HCT116 (cell line): Measurements from ENCODE around the gene MVK. TPM values are rescaled to one million over a fixed set of nuclear protein-coding genes. Genes with fewer than 3 reads are reported as not detected.

Experiments
- ATAC-seq: fragments of 200-7000 bp; cut with Tn5 transposase; 2 replicates; pipeline ENCODE4 v1.9.1; 2020; ENCODE audit warnings: mild to moderate bottlenecking, moderate library complexity
- BruUV-seq: library from RNA; stranded (reverse); fragments of 400-500 nt; replicated peaks from 2 replicates; lab custom pipeline; 2021; lab: Mats Ljungman, UMichigan
- CTCF ChIA-PET: fragments of 300-600 bp; sonication (Branson Sonifier 250); formaldehyde crosslinking; loops from one replicate; lab custom pipeline; 2021; ENCODE audit warnings: antibody characterized with exemption; lab: Charles Lee
- POLR2A ChIA-PET: fragments of 300-600, 350-600 bp; sonication (Branson Sonifier 250); formaldehyde crosslinking; loops from one replicate; lab custom pipeline; 2021; ENCODE audit warnings: antibody characterized with exemption; lab: Charles Lee
- RAD21 ChIA-PET, 2 experiments: fragments of 300-600 bp; sonication (Branson Sonifier 250); formaldehyde crosslinking; loops; one replicate each; lab custom pipeline; 2023; ENCODE audit warnings: low total read pairs in 2 of 2; ENCODE audit not compliant: uncharacterized antibody in 2 of 2, unreplicated experiment in 2 of 2, low non-redundant PET in 1 of 2; lab: Charles Lee
- DNase-seq: peaks from one replicate; pipeline ENCODE4 v3.0.0-alpha.2; 2010; ENCODE audit warnings: low read depth, low spot score
- H2AFZ ChIP-seq: fragments of 200-600 bp; shearing (Covaris generic), sonication (generic); 2 replicates; pipeline ENCODE4 v1.6.1; 2017; ENCODE audit warnings: low read depth, mixed run types, mixed read lengths, antibody characterized with exemption, low read length; ENCODE audit not compliant: poor library complexity, severe bottlenecking
- H3K27ac ChIP-seq: 2 replicates; pipeline ENCODE4 v1.5.1; 2012; ENCODE audit warnings: low read depth, low read length
- H3K27me3 ChIP-seq: fragments of 200-600 bp; sonication (generic); 2 replicates; pipeline ENCODE4 v1.6.1; 2016; ENCODE audit warnings: mixed run types, low read length, mixed read lengths; ENCODE audit not compliant: insufficient read depth
- H3K36me3 ChIP-seq, 2 experiments: fragments of 200-500 bp in 1 of 2; fragments of 200-600 bp in 1 of 2; sonication (Bioruptor generic) in 1 of 2; sonication (generic) in 1 of 2; 2 replicates each; pipeline versions ENCODE4 v1.5.1 to v1.6.1; 2014 to 2016; ENCODE audit warnings: low read length in 2 of 2, inconsistent platforms in 1 of 2, mixed read lengths in 1 of 2, mixed run types in 1 of 2; ENCODE audit not compliant: insufficient read depth in 2 of 2, control insufficient read depth in 1 of 2
- H3K4me1 ChIP-seq, 2 experiments: fragments of 200-600 bp in 1 of 2; sonication (generic) in 1 of 2; 2 replicates each; pipeline versions ENCODE4 v1.5.1 to v1.6.1; 2012 to 2017; ENCODE audit warnings: low read length in 2 of 2, inconsistent platforms in 1 of 2, mild to moderate bottlenecking in 1 of 2, mixed read lengths in 1 of 2, mixed run types in 1 of 2, moderate library complexity in 1 of 2; ENCODE audit not compliant: insufficient read depth in 2 of 2, control insufficient read depth in 1 of 2
- H3K4me2 ChIP-seq: fragments of 200-600 bp; sonication (generic); 2 replicates; pipeline ENCODE4 v1.6.1; 2017; ENCODE audit warnings: mixed run types, low read length, mixed read lengths
- H3K4me3 ChIP-seq, 2 experiments: fragments of 200-600 bp in 1 of 2; sonication (generic) in 1 of 2; replicated peaks in 1 of 2; 2 replicates each; pipeline ENCODE4 v1.5.1; 2011 to 2016; ENCODE audit warnings: low read length in 2 of 2, control low read depth in 1 of 2, low read depth in 1 of 2, mild to moderate bottlenecking in 1 of 2, mixed read lengths in 1 of 2, mixed run types in 1 of 2
- H3K79me2 ChIP-seq: fragments of 200-600 bp; sonication (generic); 2 replicates; pipeline ENCODE4 v1.6.1; 2017; ENCODE audit warnings: mild to moderate bottlenecking, mixed run types, low read length, moderate library complexity, mixed read lengths; ENCODE audit not compliant: insufficient read depth
- H3K9ac ChIP-seq: fragments of 200-600 bp; sonication (generic); 2 replicates; pipeline ENCODE4 v1.6.1; 2016; ENCODE audit warnings: low read length, mixed read lengths
- H3K9me2 ChIP-seq: fragments of 200-600 bp; sonication (generic), shearing (Covaris generic); 2 replicates; pipeline ENCODE4 v1.6.1; 2017; ENCODE audit warnings: mixed run types, mild to moderate bottlenecking, moderate library complexity; ENCODE audit not compliant: insufficient read depth
- H3K9me3 ChIP-seq, 2 experiments: fragments of 200-500 bp in 1 of 2; fragments of 200-600 bp in 1 of 2; sonication (Bioruptor generic) in 1 of 2; sonication (generic) in 1 of 2; 2 replicates each; pipeline ENCODE4 v1.6.1; 2014 to 2017; ENCODE audit warnings: low read length in 2 of 2, mixed read lengths in 2 of 2, inconsistent platforms in 1 of 2, low read depth in 1 of 2, mild to moderate bottlenecking in 1 of 2, mixed run types in 1 of 2, moderate library complexity in 1 of 2; ENCODE audit not compliant: control insufficient read depth in 1 of 2, insufficient read depth in 1 of 2
- H4K20me1 ChIP-seq: fragments of 200-600 bp; sonication (generic), shearing (Covaris generic); 2 replicates; pipeline ENCODE4 v1.6.1; 2017; ENCODE audit warnings: mixed run types, mild to moderate bottlenecking, moderate library complexity; ENCODE audit not compliant: insufficient read depth
- CBX3 ChIP-seq: IDR thresholded peaks from 2 replicates; pipeline ENCODE4 v1.6.1; 2012; ENCODE audit warnings: low read depth
- EGR1 ChIP-seq: IDR thresholded peaks from 2 replicates; pipeline ENCODE4 v1.6.1; 2012; ENCODE audit warnings: low read depth
- EZH2 ChIP-seq: fragments of 200-600 bp; sonication (generic); IDR thresholded peaks from 2 replicates; pipeline ENCODE4 v1.6.1; 2017; ENCODE audit warnings: antibody characterized with exemption, mixed run types
- MAX ChIP-seq: IDR thresholded peaks from 2 replicates; pipeline ENCODE4 v1.6.1; 2012
- RAD21 ChIP-seq: IDR thresholded peaks from 2 replicates; pipeline ENCODE4 v1.6.1; 2012; ENCODE audit warnings: low read depth, mild to moderate bottlenecking
- SP1 ChIP-seq: IDR thresholded peaks from 2 replicates; pipeline ENCODE4 v1.6.1; 2012; ENCODE audit warnings: low read depth
- YY1 ChIP-seq: IDR thresholded peaks from 2 replicates; pipeline ENCODE4 v1.6.1; 2011; ENCODE audit warnings: low read length, low read depth, moderate library complexity, mild to moderate bottlenecking; ENCODE audit not compliant: insufficient replicate concordance; ENCODE audit errors: extremely low read depth
- ZFX ChIP-seq: fragments of 450-650 bp; IDR thresholded peaks from 2 replicates; pipeline ENCODE4 v1.6.1; 2017
- ZNF274 ChIP-seq: fragments of 200-500 bp; sonication (Bioruptor generic); IDR thresholded peaks from 2 replicates; pipeline ENCODE4 v1.6.1; 2014; ENCODE audit warnings: mild to moderate bottlenecking, low read depth, low read length, inconsistent platforms
- intact Hi-C: fragments of 100-400 bp; cut with micrococcal nuclease; formaldehyde crosslinking; loops from 2 replicates; pipeline ENCODE4 v1.10.0; 2022
- total RNA-seq: library from RNA; stranded (reverse); gene quantifications from one replicate; pipeline ENCODE4 v1.2.1, GENCODE V29; 2021; ENCODE audit not compliant: unreplicated experiment
- TF ChIP-seq, protein P1 (sequence below): IDR thresholded peaks from 2 replicates; pipeline ENCODE4 v1.6.1; 2012; ENCODE audit warnings: low read depth
- TF ChIP-seq, protein P2 (sequence below), 3 experiments: fragments of 200-600 bp in 1 of 3; sonication (generic) in 1 of 3; IDR thresholded peaks in 2 of 3; conservative IDR thresholded peaks in 1 of 3; 2 replicates each; pipeline ENCODE4 v1.5.1; 2012 to 2017; ENCODE audit warnings: low read depth in 2 of 3, low read length in 2 of 3, antibody characterized with exemption in 1 of 3, borderline replicate concordance in 1 of 3, control low read depth in 1 of 3, mild to moderate bottlenecking in 1 of 3, mixed read lengths in 1 of 3, mixed run types in 1 of 3, moderate library complexity in 1 of 3; ENCODE audit not compliant: insufficient read depth in 1 of 3

The MVK gene
- total RNA-seq, 1 experiment from 2014 or later, result 17.3 TPM

DNA sequence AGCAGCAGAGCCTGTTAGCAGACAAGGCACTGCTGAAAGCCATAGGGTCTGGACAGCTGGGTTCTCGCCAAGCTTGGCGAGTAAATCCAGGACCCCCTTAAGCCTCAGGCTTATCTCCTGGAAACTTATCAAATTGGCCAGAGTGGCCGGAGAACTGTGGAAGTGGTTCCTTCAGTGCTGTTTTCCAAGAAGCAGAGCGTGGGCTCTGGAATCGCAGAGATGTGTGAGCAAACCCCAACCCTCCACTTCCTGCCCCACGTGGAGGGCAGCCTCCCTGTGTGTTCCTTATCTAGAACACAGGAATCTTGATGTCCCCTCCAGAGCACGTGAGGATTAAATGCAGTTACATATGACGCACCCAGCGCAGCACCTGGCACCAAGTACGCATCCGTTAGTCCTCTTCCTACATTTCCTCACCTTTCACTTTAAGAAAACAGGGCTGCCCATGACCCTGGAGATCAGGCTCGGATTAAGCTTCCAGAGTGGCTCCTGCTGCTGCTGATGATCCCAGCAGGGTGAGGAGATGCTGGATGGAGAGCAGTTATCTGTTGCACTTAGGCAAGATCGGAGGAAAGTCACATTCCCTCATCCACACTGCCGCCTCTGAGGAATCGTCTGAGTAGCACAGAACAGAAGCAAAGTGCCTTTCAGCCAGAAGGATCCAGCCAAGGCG, 35.3 kb upstream of the MVK start (continued):
- no peak for TF ChIP-seq RAD21
- TF ChIP-seq MAX, result no peak
- TF ChIP-seq SP1, result no peak
- TF ChIP-seq YY1, result no peak
- TF ChIP-seq ZFX, result no peak
- no peak for TF ChIP-seq EZH2
- TF ChIP-seq, protein P1, sequence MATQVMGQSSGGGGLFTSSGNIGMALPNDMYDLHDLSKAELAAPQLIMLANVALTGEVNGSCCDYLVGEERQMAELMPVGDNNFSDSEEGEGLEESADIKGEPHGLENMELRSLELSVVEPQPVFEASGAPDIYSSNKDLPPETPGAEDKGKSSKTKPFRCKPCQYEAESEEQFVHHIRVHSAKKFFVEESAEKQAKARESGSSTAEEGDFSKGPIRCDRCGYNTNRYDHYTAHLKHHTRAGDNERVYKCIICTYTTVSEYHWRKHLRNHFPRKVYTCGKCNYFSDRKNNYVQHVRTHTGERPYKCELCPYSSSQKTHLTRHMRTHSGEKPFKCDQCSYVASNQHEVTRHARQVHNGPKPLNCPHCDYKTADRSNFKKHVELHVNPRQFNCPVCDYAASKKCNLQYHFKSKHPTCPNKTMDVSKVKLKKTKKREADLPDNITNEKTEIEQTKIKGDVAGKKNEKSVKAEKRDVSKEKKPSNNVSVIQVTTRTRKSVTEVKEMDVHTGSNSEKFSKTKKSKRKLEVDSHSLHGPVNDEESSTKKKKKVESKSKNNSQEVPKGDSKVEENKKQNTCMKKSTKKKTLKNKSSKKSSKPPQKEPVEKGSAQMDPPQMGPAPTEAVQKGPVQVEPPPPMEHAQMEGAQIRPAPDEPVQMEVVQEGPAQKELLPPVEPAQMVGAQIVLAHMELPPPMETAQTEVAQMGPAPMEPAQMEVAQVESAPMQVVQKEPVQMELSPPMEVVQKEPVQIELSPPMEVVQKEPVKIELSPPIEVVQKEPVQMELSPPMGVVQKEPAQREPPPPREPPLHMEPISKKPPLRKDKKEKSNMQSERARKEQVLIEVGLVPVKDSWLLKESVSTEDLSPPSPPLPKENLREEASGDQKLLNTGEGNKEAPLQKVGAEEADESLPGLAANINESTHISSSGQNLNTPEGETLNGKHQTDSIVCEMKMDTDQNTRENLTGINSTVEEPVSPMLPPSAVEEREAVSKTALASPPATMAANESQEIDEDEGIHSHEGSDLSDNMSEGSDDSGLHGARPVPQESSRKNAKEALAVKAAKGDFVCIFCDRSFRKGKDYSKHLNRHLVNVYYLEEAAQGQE, result no peak

DNA sequence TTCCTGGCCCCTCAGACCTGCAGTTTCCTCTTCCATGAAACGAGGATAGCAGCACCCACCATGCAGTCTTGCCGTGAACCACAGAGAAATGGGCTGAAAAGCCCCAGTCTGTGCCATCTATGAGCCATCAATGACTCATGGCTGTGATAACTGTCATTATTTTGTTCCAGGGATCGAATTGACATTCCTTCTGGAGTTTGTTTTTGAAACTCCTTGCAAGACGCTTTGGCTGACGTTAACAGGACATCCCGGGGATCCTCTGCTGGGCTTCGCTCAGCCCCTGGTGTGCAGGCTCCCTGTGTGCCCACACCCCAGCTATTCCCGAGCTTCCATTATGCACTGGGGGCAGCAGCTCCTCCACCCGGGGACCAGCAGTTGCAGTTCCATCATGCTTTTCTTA, 34.1 kb upstream of the MVK start:
- Histone ChIP-seq H3K9me3 (no peaks in the 10 kb centered on the region), H3K27ac (no peak overlapping the region), H3K79me2 (no peaks in the 10 kb centered on the region), H4K20me1 (no peaks in the 10 kb centered on the region), H3K36me3 (no peaks in the 10 kb centered on the region; a peak in 1 of 4 replicates), H3K4me3 (no peak overlapping the region), H2AFZ (no peak overlapping the region), H3K4me2 (no peak overlapping the region), H3K27me3 (no peaks in the 10 kb centered on the region), H3K4me1 (peaks cover 0 to 16% of the 10 kb centered on the region in 2 experiments; a peak in 2 of 4 replicates), H3K9ac (no peak overlapping the region), H3K9me2 (no peaks in the 10 kb centered on the region)
- DNase-seq (no peak), ATAC-seq (no peak)
- intact Hi-C loops, result no loop called here
- ChIA-PET POLR2A (no interaction called here), CTCF (no interaction called here), RAD21 (no interaction called here)
- BruUV-seq, result no TSS peak
- TF ChIP-seq ZNF274, result no peak
- TF ChIP-seq EGR1, result no peak
- TF ChIP-seq, protein P2, sequence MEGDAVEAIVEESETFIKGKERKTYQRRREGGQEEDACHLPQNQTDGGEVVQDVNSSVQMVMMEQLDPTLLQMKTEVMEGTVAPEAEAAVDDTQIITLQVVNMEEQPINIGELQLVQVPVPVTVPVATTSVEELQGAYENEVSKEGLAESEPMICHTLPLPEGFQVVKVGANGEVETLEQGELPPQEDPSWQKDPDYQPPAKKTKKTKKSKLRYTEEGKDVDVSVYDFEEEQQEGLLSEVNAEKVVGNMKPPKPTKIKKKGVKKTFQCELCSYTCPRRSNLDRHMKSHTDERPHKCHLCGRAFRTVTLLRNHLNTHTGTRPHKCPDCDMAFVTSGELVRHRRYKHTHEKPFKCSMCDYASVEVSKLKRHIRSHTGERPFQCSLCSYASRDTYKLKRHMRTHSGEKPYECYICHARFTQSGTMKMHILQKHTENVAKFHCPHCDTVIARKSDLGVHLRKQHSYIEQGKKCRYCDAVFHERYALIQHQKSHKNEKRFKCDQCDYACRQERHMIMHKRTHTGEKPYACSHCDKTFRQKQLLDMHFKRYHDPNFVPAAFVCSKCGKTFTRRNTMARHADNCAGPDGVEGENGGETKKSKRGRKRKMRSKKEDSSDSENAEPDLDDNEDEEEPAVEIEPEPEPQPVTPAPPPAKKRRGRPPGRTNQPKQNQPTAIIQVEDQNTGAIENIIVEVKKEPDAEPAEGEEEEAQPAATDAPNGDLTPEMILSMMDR (IDR thresholded peaks at IDR 0.05 in 2 of 3, conservative IDR thresholded peaks at IDR 0.05 in 1 of 3; ENCODE audit: borderline replicate concordance in 1 of 3, insufficient read depth in 1 of 3, low read depth in 2 of 3, low read length in 2 of 3), result no peak
- no peak for TF ChIP-seq CBX3
